HG03108 (cell line): ENCODE data around the gene SPHK1.

Experiments
- ATAC-seq: cut with Tn5 transposase; IDR thresholded peaks from one replicate; pipeline ENCODE4 v1.9.1; 2021; ENCODE audit warnings: moderate library complexity; ENCODE audit not compliant: unreplicated experiment

SPHK1 gene

GRCh38 chr17:76360461-76360860, 23.9 kb upstream of the SPHK1 start:
- ATAC-seq: no peak

GRCh38 chr17:76363107-76363842, 21.1 kb upstream of the SPHK1 start:
- no peak for ATAC-seq

- no peak for ATAC-seq
Measured at GRCh38 chr17:76365256-76365903, 19.0 kb upstream of the SPHK1 start.

- no peak for ATAC-seq
Measured at GRCh38 chr17:76366247-76366646, 18.2 kb upstream of the SPHK1 start.

- no peak for ATAC-seq
Measured at GRCh38 chr17:76367642-76368041, 16.8 kb upstream of the SPHK1 start.

- no peak for ATAC-seq
Measured at GRCh38 chr17:76368545-76368944, 15.9 kb upstream of the SPHK1 start.

- no peak for ATAC-seq
Measured at GRCh38 chr17:76369379-76369778, 15.0 kb upstream of the SPHK1 start.

GRCh38 chr17:76369804-76370203, 14.6 kb upstream of the SPHK1 start:
- ATAC-seq: no peak

- no peak for ATAC-seq
Measured at GRCh38 chr17:76370261-76370993, 14.0 kb upstream of the SPHK1 start.

GRCh38 chr17:76371656-76372628, 12.5 kb upstream of the SPHK1 start:
- no peak for ATAC-seq

GRCh38 chr17:76376318-76377133, 7.9 kb upstream of the SPHK1 start:
- no peak for ATAC-seq

- ATAC-seq: no peak
Measured at GRCh38 chr17:76378548-76379274, 5.7 kb upstream of the SPHK1 start.

- ATAC-seq: no peak
Measured at GRCh38 chr17:76379275-76379641, 5.2 kb upstream of the SPHK1 start.

GRCh38 chr17:76379646-76380376, 4.6 kb upstream of the SPHK1 start:
- ATAC-seq: no peak

- no peak for ATAC-seq
Measured at GRCh38 chr17:76381633-76382350, 2.6 kb upstream of the SPHK1 start.

GRCh38 chr17:76382351-76382802, 2.0 kb upstream of the SPHK1 start:
- no peak for ATAC-seq

GRCh38 chr17:76382803-76383545, 1.4 kb upstream of the SPHK1 start:
- ATAC-seq: peak; percentile 23
